ENCODE measurements around the gene MALT1.

GRCh38 chr18:58769321-58769720 lies 98.1 kb downstream of the MALT1 start:
- TF ChIP-seq POLR2A (IDR thresholded peaks at IDR 0.05; ENCODE audit: low read depth, low read length) (no peak), TAF1 (IDR thresholded peaks at IDR 0.05; ENCODE audit: low read depth, low read length) (no peak), POLR2AphosphoS5 (IDR thresholded peaks at IDR 0.05; ENCODE audit: low read depth, low read length) (no peak), SPI1 (IDR thresholded peaks at IDR 0.05; ENCODE audit: low read depth, low read length) (no peak)
